ACHN (cell line): ENCODE data around the gene HTR3C.

Experiments used
- DNase-seq: peaks from one replicate; pipeline ENCODE4 v3.0.0-alpha.2; 2015
- in situ Hi-C: cut with HindIII; loops from 2 replicates; pipeline ENCODE4 v1.10.0; 2017; ENCODE audit warnings: low sequenced_read_pairs, low pct_ligation_motif_present, low pct_unique_long_range_greater_than_20kb

The HTR3C gene

GRCh38 chr3:184077881-184078280, 25.0 kb downstream of the HTR3C start:
- DNase-seq: no peak
- in situ Hi-C loops: no loop called here

DNA sequence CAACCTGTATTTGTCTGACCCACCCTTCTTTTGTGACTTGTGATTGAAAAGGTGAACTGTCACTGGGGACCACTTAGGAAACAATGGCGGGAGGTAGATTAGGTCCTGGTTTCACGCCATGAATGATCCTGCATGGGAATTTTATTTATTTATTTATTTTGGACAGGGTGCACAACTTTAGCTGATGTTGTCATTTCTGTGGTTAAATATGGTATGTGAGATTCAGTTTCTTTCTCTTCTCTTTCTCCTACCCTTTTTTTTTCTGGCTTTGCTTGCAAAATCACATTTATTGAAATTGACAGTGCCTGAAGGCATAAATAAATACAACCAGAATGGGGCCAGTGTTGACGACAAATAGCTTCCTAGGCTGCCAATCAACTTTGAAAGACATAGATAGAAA, 26.0 kb downstream of the HTR3C start:
- in situ Hi-C loops: no loop called here
- no peak for DNase-seq

GRCh38 chr3:184081116-184081830, 28.4 kb downstream of the HTR3C start:
- DNase-seq: no peak
- in situ Hi-C loops: no loop called here

GRCh38 chr3:184082034-184082433, 29.2 kb downstream of the HTR3C start:
- in situ Hi-C loops: no loop called here
- DNase-seq: no peak

- no peak for DNase-seq
- in situ Hi-C loops: no loop called here
Measured at GRCh38 chr3:184082465-184082864, 29.6 kb downstream of the HTR3C start.

- in situ Hi-C loops: no loop called here
- peak; percentile 3 for DNase-seq
Measured at GRCh38 chr3:184085389-184085852, 32.6 kb downstream of the HTR3C start.

GRCh38 chr3:184092199-184092598, 39.4 kb downstream of the HTR3C start:
- in situ Hi-C loops: no loop called here
- no peak for DNase-seq

- no peak for DNase-seq
- in situ Hi-C loops: no loop called here
Measured at GRCh38 chr3:184096811-184097383, 44.0 kb downstream of the HTR3C start, which contains the start of gene HTR3E. TSS of gene HTR3E (plus strand) at chr3:184097064. CDS start at chr3:184097530, 466 bp downstream.

- in situ Hi-C loops: no loop called here
- no peak for DNase-seq
Measured at GRCh38 chr3:184097556-184097955, 44.7 kb downstream of the HTR3C start.

DNA sequence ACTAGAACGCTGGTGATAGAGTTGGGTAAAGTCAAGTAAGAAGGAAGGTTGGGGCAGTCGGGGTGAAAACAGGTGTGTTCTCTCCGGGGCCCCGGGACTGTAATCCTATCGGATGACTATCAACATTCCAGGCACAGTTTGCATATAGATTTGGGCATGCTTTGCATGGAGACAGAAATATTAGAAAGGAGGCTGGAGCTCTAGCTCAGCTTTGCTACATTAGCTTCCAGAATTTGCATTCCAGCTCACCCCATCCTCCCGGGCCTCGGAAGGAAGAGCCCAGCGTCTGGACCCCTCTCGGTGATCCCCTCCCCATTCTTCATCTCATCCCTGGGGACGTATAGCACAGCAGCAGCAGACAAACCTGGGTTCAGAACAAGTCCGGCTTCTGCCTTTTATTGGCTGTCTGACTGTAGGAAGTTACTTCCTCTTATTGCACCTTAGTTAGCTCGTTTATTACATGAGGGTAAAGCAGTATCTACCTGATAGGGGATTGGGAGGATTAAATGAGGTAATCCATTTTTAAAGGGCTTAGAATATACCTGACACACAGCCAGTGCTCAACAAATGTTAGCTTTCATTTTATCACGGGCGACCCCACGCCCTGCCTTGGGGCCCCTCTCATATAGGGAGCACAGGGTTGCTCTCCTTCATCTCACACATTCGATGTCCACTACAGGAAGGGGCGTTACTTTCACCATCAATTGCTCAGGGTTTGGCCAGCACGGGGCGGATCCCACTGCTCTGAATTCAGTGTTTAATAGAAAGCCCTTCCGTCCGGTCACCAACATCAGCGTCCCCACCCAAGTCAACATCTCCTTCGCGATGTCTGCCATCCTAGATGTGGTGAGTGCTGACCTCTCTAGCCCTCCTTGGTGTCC, 47.2 kb downstream of the HTR3C start:
- in situ Hi-C loops: no loop called here

More for the DNA sequence above, 47.2 kb downstream of the HTR3C start:
- no peak for DNase-seq
